Endothelial cell of umbilical vein (primary cell): Measurements from ENCODE around the gene LRIG1. TPM values are rescaled to one million over a fixed set of nuclear protein-coding genes. Genes with fewer than 3 reads are reported as not detected.

Source experiments
- BruUV-seq: library from RNA; stranded (reverse); fragments of 400-500 nt; replicated peaks from 2 replicates; lab custom pipeline; 2021; lab: Mats Ljungman, UMichigan
- CTCF ChIA-PET: fragments of 300-600, 350-600 bp; sonication (Branson Sonifier 250); formaldehyde crosslinking; loops from one replicate; lab custom pipeline; 2021; ENCODE audit warnings: antibody characterized with exemption, inconsistent platforms; lab: Charles Lee
- POLR2A ChIA-PET: fragments of 300-600, 350-600 bp; sonication (Branson Sonifier 250); formaldehyde crosslinking; loops from one replicate; lab custom pipeline; 2021; ENCODE audit warnings: antibody characterized with exemption, inconsistent platforms; lab: Charles Lee
- DNase-seq: peaks from one replicate; pipeline ENCODE4 v3.0.0-alpha.2; 2011; ENCODE audit warnings: low read depth, low spot score
- FAIRE-seq: peaks from 2 replicates; lab custom pipeline; 2011; peaks lifted over from hg19 to GRCh38; lab: Jason Lieb, UNC
- H2AFZ ChIP-seq: 2 replicates; pipeline ENCODE4 v1.6.0; 2012; ENCODE audit warnings: low read depth, low read length, control low read depth, inconsistent platforms
- H3K27ac ChIP-seq: 2 replicates; pipeline ENCODE4 v1.5.1; 2011; ENCODE audit warnings: low read depth, mild to moderate bottlenecking, control low read depth, low read length, moderate library complexity; ENCODE audit not compliant: insufficient read depth
- H3K27me3 ChIP-seq, 2 experiments: 2 replicates each; pipeline versions ENCODE4 v1.6.0 to v1.6.1; 2011; ENCODE audit warnings: low read length in 2 of 2, mixed read lengths in 1 of 2; ENCODE audit not compliant: control insufficient read depth in 2 of 2, insufficient read depth in 2 of 2
- H3K36me3 ChIP-seq, 2 experiments: 2 replicates in 1 of 2; 3 replicates in 1 of 2; pipeline ENCODE4 v1.5.1; 2011; ENCODE audit warnings: low read length in 2 of 2, mild to moderate bottlenecking in 1 of 2, moderate library complexity in 1 of 2; ENCODE audit not compliant: control insufficient read depth in 2 of 2, insufficient read depth in 2 of 2; ENCODE audit errors: extremely low read depth in 1 of 2
- H3K4me1 ChIP-seq: 3 replicates; pipeline ENCODE4 v1.5.1; 2011; ENCODE audit warnings: mild to moderate bottlenecking, low read length; ENCODE audit not compliant: control insufficient read depth, insufficient read depth; ENCODE audit errors: extremely low read depth
- H3K4me2 ChIP-seq: 2 replicates; pipeline ENCODE4 v1.6.1; 2011; ENCODE audit warnings: low read length, control low read depth, mixed read lengths; ENCODE audit not compliant: insufficient read depth
- H3K4me3 ChIP-seq, 3 experiments: fragments of 200-600 bp in 1 of 3; sonication (generic), shearing (Covaris generic) in 1 of 3; replicated peaks in 1 of 3; 2 replicates each; pipeline ENCODE4 v1.5.1; 2011 to 2016; ENCODE audit warnings: control low read depth in 3 of 3, low read length in 3 of 3, mild to moderate bottlenecking in 2 of 3, inconsistent platforms in 1 of 3, low read depth in 1 of 3, moderate library complexity in 1 of 3; ENCODE audit not compliant: insufficient read depth in 1 of 3
- H3K79me2 ChIP-seq: 2 replicates; pipeline ENCODE4 v1.6.0; 2012; ENCODE audit warnings: low read length, inconsistent platforms; ENCODE audit not compliant: control insufficient read depth, insufficient read depth
- H3K9ac ChIP-seq: replicated peaks from 2 replicates; pipeline ENCODE3; 2011; ENCODE audit warnings: low read length, control low read depth; ENCODE audit not compliant: insufficient read depth; ENCODE audit errors: extremely low read depth
- H3K9me1 ChIP-seq: replicated peaks from 3 replicates; pipeline ENCODE4 v1.6.0; 2011; ENCODE audit warnings: mild to moderate bottlenecking, low read length; ENCODE audit not compliant: control insufficient read depth, insufficient read depth; ENCODE audit errors: extremely low read depth
- H3K9me3 ChIP-seq: replicated peaks from 2 replicates; pipeline ENCODE4 v1.5.1; 2012; ENCODE audit warnings: low read length, inconsistent platforms; ENCODE audit not compliant: control insufficient read depth, insufficient read depth
- H4K20me1 ChIP-seq: replicated peaks from 2 replicates; pipeline ENCODE3; 2011; ENCODE audit warnings: mild to moderate bottlenecking, low read length; ENCODE audit not compliant: control insufficient read depth, insufficient read depth; ENCODE audit errors: extremely low read depth
- CTCF ChIP-seq, 2 donors: IDR thresholded peaks; 1 replicate in 1 of 2; 2 replicates in 1 of 2; pipeline ENCODE4 v1.5.1; 2011; ENCODE audit warnings: low read length in 2 of 2, mild to moderate bottlenecking in 2 of 2, moderate library complexity in 2 of 2, control low read depth in 1 of 2, inconsistent platforms in 1 of 2, low read depth in 1 of 2; ENCODE audit not compliant: insufficient read depth in 1 of 2; ENCODE audit errors: extremely low read depth in 1 of 2
- EZH2 ChIP-seq: IDR thresholded peaks from 2 replicates; pipeline ENCODE4 v1.6.1; 2012; ENCODE audit warnings: borderline replicate concordance, low read depth, mild to moderate bottlenecking, moderate library complexity, low read length, inconsistent platforms; ENCODE audit not compliant: severe bottlenecking
- FOS ChIP-seq: IDR thresholded peaks from 2 replicates; pipeline ENCODE4 v1.6.1; 2011; ENCODE audit warnings: mild to moderate bottlenecking, low read length, moderate library complexity, borderline replicate concordance; ENCODE audit not compliant: insufficient read depth
- GATA2 ChIP-seq: IDR thresholded peaks from 2 replicates; pipeline ENCODE4 v1.7.0; 2011; ENCODE audit warnings: low read depth, mild to moderate bottlenecking, moderate library complexity, mixed read lengths, low read length; ENCODE audit not compliant: insufficient read length, insufficient read depth
- JUN ChIP-seq: IDR thresholded peaks from 2 replicates; pipeline ENCODE4 v1.6.1; 2011; ENCODE audit warnings: borderline replicate concordance, low read depth; ENCODE audit not compliant: insufficient read length, insufficient read depth
- MAX ChIP-seq: IDR thresholded peaks from 2 replicates; pipeline ENCODE4 v1.6.1; 2011; ENCODE audit not compliant: insufficient read depth, insufficient read length
- MYC ChIP-seq: IDR thresholded peaks from one replicate; pipeline ENCODE4 v1.6.1; 2011; ENCODE audit warnings: mild to moderate bottlenecking, low read depth, low read length
- POLR2A ChIP-seq: IDR thresholded peaks from 2 replicates; pipeline ENCODE4 v1.6.1; 2012; ENCODE audit warnings: low read depth, mild to moderate bottlenecking, control low read depth, low read length
- POLR2AphosphoS5 ChIP-seq: IDR thresholded peaks from 2 replicates; pipeline ENCODE4 v1.6.1; 2012; ENCODE audit warnings: low read depth, mild to moderate bottlenecking, control low read depth, low read length, moderate library complexity; ENCODE audit not compliant: insufficient read depth
- dilution Hi-C: fragments of 300-500 bp; cut with MboI; formaldehyde crosslinking; loops from one replicate; pipeline ENCODE4 v1.15.0; 2019; ENCODE audit warnings: low sequenced_read_pairs; ENCODE audit not compliant: extremely low pct_ligation_motif_present
- intact Hi-C: fragments of 100-400 bp; cut with micrococcal nuclease; formaldehyde crosslinking; loops from one replicate; pipeline ENCODE4 v1.10.0; 2022
- polyA plus RNA-seq, 4 experiments: library from polyadenylated mRNA; depleted of rRNA in 3 of 4; stranded (reverse) in 3 of 4; unstranded in 1 of 4; fragments of >200 nt; gene quantifications; 2 replicates each; pipeline versions ENCODE4 v1.2.1 to v1.2.3, GENCODE V29; 2011 to 2012; ENCODE audit warnings: missing spikeins in 1 of 4
- total RNA-seq: library from RNA; stranded (reverse); gene quantifications from 2 replicates; pipeline ENCODE4 v1.2.3, GENCODE V29; 2021

The LRIG1 gene
- total and polyA plus RNA-seq, 2 donors (not counting 3 experiments of a cell fraction or from before 2014, with no cell fraction given) = 50.3 to 52.2 TPM

GRCh38 chr3:66456711-66457173 lies 44.1 kb downstream of the LRIG1 start:
- no peak overlapping the region for H3K9ac ChIP-seq
- POLR2A ChIA-PET = no interaction called here

More at GRCh38 chr3:66456711-66457173, 44.1 kb downstream of the LRIG1 start:
- CTCF ChIA-PET = no interaction called here
- no peaks in the 10 kb centered on the region for H3K27me3 ChIP-seq
- intact Hi-C loops = no loop called here
- FAIRE-seq (no peak), DNase-seq (no peak)
- no peaks in the 10 kb centered on the region for H3K9me1 ChIP-seq
- H3K9me3 ChIP-seq = no peaks in the 10 kb centered on the region
- no TSS peak for BruUV-seq
- H3K4me1 ChIP-seq = no peaks in the 10 kb centered on the region
- peaks cover 2 to 16% of the 10 kb centered on the region in 2 experiments for H3K36me3 ChIP-seq
- H3K27ac ChIP-seq = no peak overlapping the region
- dilution Hi-C loops = no loop called here
- no peak overlapping the region for H3K4me2 ChIP-seq
- no peak overlapping the region for H2AFZ ChIP-seq
- H4K20me1 ChIP-seq = no peaks in the 10 kb centered on the region
- TF ChIP-seq CTCF (IDR thresholded peaks at IDR 0.05; ENCODE audit: extremely low read depth in 1 of 2, insufficient read depth in 1 of 2, low read depth in 1 of 2, low read length in 2 of 2) = no peak
- no peak for TF ChIP-seq MAX
- no peak for TF ChIP-seq EZH2
- TF ChIP-seq MYC = no peak
- TF ChIP-seq GATA2 = no peak
- no peak for TF ChIP-seq FOS
- no peak for TF ChIP-seq POLR2A
- no peak for TF ChIP-seq POLR2AphosphoS5
- TF ChIP-seq JUN = no peak
- no peaks in the 10 kb centered on the region for H3K79me2 ChIP-seq
- H3K4me3 ChIP-seq = no peak overlapping the region
